Endothelial cell of umbilical vein (primary cell): ENCODE measurements around the gene TRIP10. TPM values are rescaled to one million over a fixed set of nuclear protein-coding genes. Genes with fewer than 3 reads are reported as not detected.

Experiments
- BruUV-seq: library from RNA; stranded (reverse); fragments of 400-500 nt; replicated peaks from 2 replicates; lab custom pipeline; 2021; lab: Mats Ljungman, UMichigan
- CTCF ChIA-PET: fragments of 300-600, 350-600 bp; sonication (Branson Sonifier 250); formaldehyde crosslinking; loops from one replicate; lab custom pipeline; 2021; ENCODE audit warnings: antibody characterized with exemption, inconsistent platforms; lab: Charles Lee
- POLR2A ChIA-PET: fragments of 300-600, 350-600 bp; sonication (Branson Sonifier 250); formaldehyde crosslinking; loops from one replicate; lab custom pipeline; 2021; ENCODE audit warnings: antibody characterized with exemption, inconsistent platforms; lab: Charles Lee
- DNase-seq: peaks from one replicate; pipeline ENCODE4 v3.0.0-alpha.2; 2011; ENCODE audit warnings: low read depth, low spot score
- FAIRE-seq: peaks from 2 replicates; lab custom pipeline; 2011; peaks lifted over from hg19 to GRCh38; lab: Jason Lieb, UNC
- H2AFZ ChIP-seq: 2 replicates; pipeline ENCODE4 v1.6.0; 2012; ENCODE audit warnings: low read depth, low read length, control low read depth, inconsistent platforms
- H3K27ac ChIP-seq: 2 replicates; pipeline ENCODE4 v1.5.1; 2011; ENCODE audit warnings: low read depth, mild to moderate bottlenecking, control low read depth, low read length, moderate library complexity; ENCODE audit not compliant: insufficient read depth
- H3K27me3 ChIP-seq, 2 experiments: 2 replicates each; pipeline versions ENCODE4 v1.6.0 to v1.6.1; 2011; ENCODE audit warnings: low read length in 2 of 2, mixed read lengths in 1 of 2; ENCODE audit not compliant: control insufficient read depth in 2 of 2, insufficient read depth in 2 of 2
- H3K36me3 ChIP-seq, 2 experiments: 2 replicates in 1 of 2; 3 replicates in 1 of 2; pipeline ENCODE4 v1.5.1; 2011; ENCODE audit warnings: low read length in 2 of 2, mild to moderate bottlenecking in 1 of 2, moderate library complexity in 1 of 2; ENCODE audit not compliant: control insufficient read depth in 2 of 2, insufficient read depth in 2 of 2; ENCODE audit errors: extremely low read depth in 1 of 2
- H3K4me1 ChIP-seq: 3 replicates; pipeline ENCODE4 v1.5.1; 2011; ENCODE audit warnings: mild to moderate bottlenecking, low read length; ENCODE audit not compliant: control insufficient read depth, insufficient read depth; ENCODE audit errors: extremely low read depth
- H3K4me2 ChIP-seq: 2 replicates; pipeline ENCODE4 v1.6.1; 2011; ENCODE audit warnings: low read length, control low read depth, mixed read lengths; ENCODE audit not compliant: insufficient read depth
- H3K4me3 ChIP-seq, 3 experiments: fragments of 200-600 bp in 1 of 3; sonication (generic), shearing (Covaris generic) in 1 of 3; replicated peaks in 1 of 3; 2 replicates each; pipeline ENCODE4 v1.5.1; 2011 to 2016; ENCODE audit warnings: control low read depth in 3 of 3, low read length in 3 of 3, mild to moderate bottlenecking in 2 of 3, inconsistent platforms in 1 of 3, low read depth in 1 of 3, moderate library complexity in 1 of 3; ENCODE audit not compliant: insufficient read depth in 1 of 3
- H3K79me2 ChIP-seq: 2 replicates; pipeline ENCODE4 v1.6.0; 2012; ENCODE audit warnings: low read length, inconsistent platforms; ENCODE audit not compliant: control insufficient read depth, insufficient read depth
- H3K9ac ChIP-seq: replicated peaks from 2 replicates; pipeline ENCODE3; 2011; ENCODE audit warnings: low read length, control low read depth; ENCODE audit not compliant: insufficient read depth; ENCODE audit errors: extremely low read depth
- H3K9me1 ChIP-seq: replicated peaks from 3 replicates; pipeline ENCODE4 v1.6.0; 2011; ENCODE audit warnings: mild to moderate bottlenecking, low read length; ENCODE audit not compliant: control insufficient read depth, insufficient read depth; ENCODE audit errors: extremely low read depth
- H3K9me3 ChIP-seq: replicated peaks from 2 replicates; pipeline ENCODE4 v1.5.1; 2012; ENCODE audit warnings: low read length, inconsistent platforms; ENCODE audit not compliant: control insufficient read depth, insufficient read depth
- H4K20me1 ChIP-seq: replicated peaks from 2 replicates; pipeline ENCODE3; 2011; ENCODE audit warnings: mild to moderate bottlenecking, low read length; ENCODE audit not compliant: control insufficient read depth, insufficient read depth; ENCODE audit errors: extremely low read depth
- EZH2 ChIP-seq: IDR thresholded peaks from 2 replicates; pipeline ENCODE4 v1.6.1; 2012; ENCODE audit warnings: borderline replicate concordance, low read depth, mild to moderate bottlenecking, moderate library complexity, low read length, inconsistent platforms; ENCODE audit not compliant: severe bottlenecking
- FOS ChIP-seq: IDR thresholded peaks from 2 replicates; pipeline ENCODE4 v1.6.1; 2011; ENCODE audit warnings: mild to moderate bottlenecking, low read length, moderate library complexity, borderline replicate concordance; ENCODE audit not compliant: insufficient read depth
- GATA2 ChIP-seq: IDR thresholded peaks from 2 replicates; pipeline ENCODE4 v1.7.0; 2011; ENCODE audit warnings: low read depth, mild to moderate bottlenecking, moderate library complexity, mixed read lengths, low read length; ENCODE audit not compliant: insufficient read length, insufficient read depth
- JUN ChIP-seq: IDR thresholded peaks from 2 replicates; pipeline ENCODE4 v1.6.1; 2011; ENCODE audit warnings: borderline replicate concordance, low read depth; ENCODE audit not compliant: insufficient read length, insufficient read depth
- MYC ChIP-seq: IDR thresholded peaks from one replicate; pipeline ENCODE4 v1.6.1; 2011; ENCODE audit warnings: mild to moderate bottlenecking, low read depth, low read length
- POLR2A ChIP-seq: IDR thresholded peaks from 2 replicates; pipeline ENCODE4 v1.6.1; 2012; ENCODE audit warnings: low read depth, mild to moderate bottlenecking, control low read depth, low read length
- POLR2AphosphoS5 ChIP-seq: IDR thresholded peaks from 2 replicates; pipeline ENCODE4 v1.6.1; 2012; ENCODE audit warnings: low read depth, mild to moderate bottlenecking, control low read depth, low read length, moderate library complexity; ENCODE audit not compliant: insufficient read depth
- dilution Hi-C: fragments of 300-500 bp; cut with MboI; formaldehyde crosslinking; loops from one replicate; pipeline ENCODE4 v1.15.0; 2019; ENCODE audit warnings: low sequenced_read_pairs; ENCODE audit not compliant: extremely low pct_ligation_motif_present
- intact Hi-C: fragments of 100-400 bp; cut with micrococcal nuclease; formaldehyde crosslinking; loops from one replicate; pipeline ENCODE4 v1.10.0; 2022
- polyA plus RNA-seq, 4 experiments: library from polyadenylated mRNA; depleted of rRNA in 3 of 4; stranded (reverse) in 3 of 4; unstranded in 1 of 4; fragments of >200 nt; gene quantifications; 2 replicates each; pipeline versions ENCODE4 v1.2.1 to v1.2.3, GENCODE V29; 2011 to 2012; ENCODE audit warnings: missing spikeins in 1 of 4
- total RNA-seq: library from RNA; stranded (reverse); gene quantifications from 2 replicates; pipeline ENCODE4 v1.2.3, GENCODE V29; 2021
- TF ChIP-seq, protein P1 (sequence below): IDR thresholded peaks from 2 replicates; pipeline ENCODE4 v1.6.1; 2011; ENCODE audit not compliant: insufficient read depth, insufficient read length
- TF ChIP-seq, protein P2 (sequence below), 2 donors: IDR thresholded peaks; 1 replicate in 1 of 2; 2 replicates in 1 of 2; pipeline ENCODE4 v1.5.1; 2011; ENCODE audit warnings: low read length in 2 of 2, mild to moderate bottlenecking in 2 of 2, moderate library complexity in 2 of 2, control low read depth in 1 of 2, inconsistent platforms in 1 of 2, low read depth in 1 of 2; ENCODE audit not compliant: insufficient read depth in 1 of 2; ENCODE audit errors: extremely low read depth in 1 of 2

TRIP10 gene
- total and polyA plus RNA-seq, 2 donors (not counting 3 experiments of a cell fraction or from before 2014, with no cell fraction given) = 28.4 to 69.3 TPM

DNA sequence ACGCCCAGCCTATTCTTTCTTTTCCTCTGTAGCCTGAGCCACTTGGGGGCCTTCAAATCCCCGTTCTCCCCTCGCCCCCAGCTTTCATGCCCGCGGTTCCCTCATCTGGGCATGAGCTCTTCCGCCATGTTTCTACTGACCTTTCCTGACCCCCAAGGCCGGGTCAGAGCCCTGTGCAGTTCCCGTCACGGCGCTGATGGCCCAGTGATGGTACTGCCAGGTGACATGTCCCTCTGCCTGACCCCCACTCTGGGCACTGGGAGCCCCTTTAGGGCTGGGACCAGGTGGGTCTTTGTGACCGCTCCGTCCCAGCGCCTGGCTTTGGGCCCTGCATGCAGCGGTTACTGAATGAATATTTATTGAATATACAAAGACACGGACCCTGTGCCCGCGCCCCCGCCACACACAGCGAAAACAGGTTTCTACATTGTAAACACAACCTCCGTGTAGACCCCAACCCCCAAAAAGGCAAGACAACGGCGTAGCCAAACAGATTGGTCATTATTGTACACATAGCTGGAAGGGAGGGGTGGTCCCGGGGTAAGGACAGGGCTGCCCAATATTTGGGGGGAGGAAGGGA lies 9.8 kb upstream of the TRIP10 start:
- no peak overlapping the region for H2AFZ ChIP-seq
- CTCF ChIA-PET = no interaction called here
- H3K36me3 ChIP-seq = peaks cover 0 to 5% of the 10 kb centered on the region in 2 experiments
- H3K4me1 ChIP-seq = peaks cover 9% of the 10 kb centered on the region
- H4K20me1 ChIP-seq = no peaks in the 10 kb centered on the region
- BruUV-seq = no TSS peak
- peak overlapping the region; percentile 3 for H3K27ac ChIP-seq
- no peak for TF ChIP-seq EZH2
- no peak for TF ChIP-seq GATA2
- no peak for TF ChIP-seq POLR2AphosphoS5
- TF ChIP-seq POLR2A = no peak
- H3K4me2 ChIP-seq = no peak overlapping the region
- DNase-seq (no peak), FAIRE-seq (no peak)
- H3K27me3 ChIP-seq = no peaks in the 10 kb centered on the region
- no peaks in the 10 kb centered on the region for H3K9me1 ChIP-seq
- H3K9me3 ChIP-seq = no peaks in the 10 kb centered on the region
- intact Hi-C loops (loop anchor here (10.0 kb wide), 2 partner anchors 55 to 305 kb away; partner anchors contain the start of genes KHSRP and TNFSF14), dilution Hi-C loops (no loop called here)
- no peaks in the 10 kb centered on the region for H3K79me2 ChIP-seq
- POLR2A ChIA-PET = no interaction called here
- H3K9ac ChIP-seq = no peak overlapping the region
- no peak overlapping the region for H3K4me3 ChIP-seq

DNA sequence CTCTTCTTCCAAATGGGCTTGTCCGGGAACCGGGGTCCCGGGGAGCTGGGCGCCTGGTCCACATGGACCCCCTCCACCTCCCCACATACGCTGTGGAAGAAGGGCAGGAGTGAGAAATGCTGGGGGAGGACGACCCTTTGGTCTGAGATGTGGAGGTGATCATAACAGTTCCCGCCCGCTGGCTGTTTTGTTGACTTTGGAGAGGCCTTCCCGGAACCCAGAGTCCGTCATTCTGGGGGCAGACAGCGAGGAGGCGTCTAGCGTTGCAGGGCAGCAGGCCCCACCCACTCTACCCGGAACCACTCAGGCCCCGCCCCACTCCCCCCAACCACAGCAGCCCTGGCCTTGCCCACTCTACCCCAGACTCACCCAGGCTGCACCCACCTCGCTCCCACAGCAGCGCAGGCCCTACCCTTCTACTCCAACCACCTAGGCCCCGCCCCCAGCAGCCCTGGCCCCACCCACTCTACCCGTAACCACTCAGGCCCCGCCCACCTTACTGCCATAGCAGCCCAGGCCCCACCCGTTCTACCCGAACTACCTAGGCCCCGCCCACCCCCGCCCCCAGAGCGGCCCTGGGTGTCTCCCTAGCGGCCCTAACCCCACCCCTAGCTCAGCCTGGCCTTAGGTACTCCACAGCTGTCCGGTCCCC lies 9.2 kb upstream of the TRIP10 start:
- Histone ChIP-seq H3K4me3 (no peak overlapping the region), H3K36me3 (peaks cover 0 to 5% of the 10 kb centered on the region in 2 experiments), H3K9me1 (no peaks in the 10 kb centered on the region), H3K4me2 (no peak overlapping the region), H4K20me1 (no peaks in the 10 kb centered on the region), H3K9ac (no peak overlapping the region), H2AFZ (no peak overlapping the region), H3K27me3 (no peaks in the 10 kb centered on the region), H3K4me1 (peaks cover 13% of the 10 kb centered on the region), H3K27ac (peak overlapping the region; percentile 3), H3K79me2 (no peaks in the 10 kb centered on the region), H3K9me3 (no peaks in the 10 kb centered on the region)
- peak; percentile 37 for FAIRE-seq
- CTCF ChIA-PET = no interaction called here
- BruUV-seq = no TSS peak
- no peak for DNase-seq
- intact Hi-C loops = loop anchor here (10.0 kb wide), 2 partner anchors 55 to 305 kb away; partner anchors contain the start of genes KHSRP and TNFSF14
- TF ChIP-seq POLR2A (no peak), GATA2 (no peak), MYC (no peak), FOS (no peak), EZH2 (no peak), POLR2AphosphoS5 (no peak), JUN (no peak)
- TF ChIP-seq, protein P1, sequence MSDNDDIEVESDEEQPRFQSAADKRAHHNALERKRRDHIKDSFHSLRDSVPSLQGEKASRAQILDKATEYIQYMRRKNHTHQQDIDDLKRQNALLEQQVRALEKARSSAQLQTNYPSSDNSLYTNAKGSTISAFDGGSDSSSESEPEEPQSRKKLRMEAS = no peak
- TF ChIP-seq, protein P2, sequence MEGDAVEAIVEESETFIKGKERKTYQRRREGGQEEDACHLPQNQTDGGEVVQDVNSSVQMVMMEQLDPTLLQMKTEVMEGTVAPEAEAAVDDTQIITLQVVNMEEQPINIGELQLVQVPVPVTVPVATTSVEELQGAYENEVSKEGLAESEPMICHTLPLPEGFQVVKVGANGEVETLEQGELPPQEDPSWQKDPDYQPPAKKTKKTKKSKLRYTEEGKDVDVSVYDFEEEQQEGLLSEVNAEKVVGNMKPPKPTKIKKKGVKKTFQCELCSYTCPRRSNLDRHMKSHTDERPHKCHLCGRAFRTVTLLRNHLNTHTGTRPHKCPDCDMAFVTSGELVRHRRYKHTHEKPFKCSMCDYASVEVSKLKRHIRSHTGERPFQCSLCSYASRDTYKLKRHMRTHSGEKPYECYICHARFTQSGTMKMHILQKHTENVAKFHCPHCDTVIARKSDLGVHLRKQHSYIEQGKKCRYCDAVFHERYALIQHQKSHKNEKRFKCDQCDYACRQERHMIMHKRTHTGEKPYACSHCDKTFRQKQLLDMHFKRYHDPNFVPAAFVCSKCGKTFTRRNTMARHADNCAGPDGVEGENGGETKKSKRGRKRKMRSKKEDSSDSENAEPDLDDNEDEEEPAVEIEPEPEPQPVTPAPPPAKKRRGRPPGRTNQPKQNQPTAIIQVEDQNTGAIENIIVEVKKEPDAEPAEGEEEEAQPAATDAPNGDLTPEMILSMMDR (IDR thresholded peaks at IDR 0.05; ENCODE audit: extremely low read depth in 1 of 2, insufficient read depth in 1 of 2, low read depth in 1 of 2, low read length in 2 of 2) = no peak
- POLR2A ChIA-PET = interaction anchor here (0.7 kb wide), 1 partner anchor 14 kb away, joined by 5 read pairs; no protein-coding TSS in a partner anchor
- dilution Hi-C loops = no loop called here
